ENCODE results near the gene STIL. TPM values are rescaled to one million over a fixed set of nuclear protein-coding genes. Genes with fewer than 3 reads are reported as not detected.
A peak's percentile ranks its signal among the peaks of the same experiment; 100 is the strongest.

The STIL gene
- total and polyA plus RNA-seq, 2 donors (not counting 3 experiments of a cell fraction or from before 2014, with no cell fraction given): 10.3 to 28.1 TPM

DNA sequence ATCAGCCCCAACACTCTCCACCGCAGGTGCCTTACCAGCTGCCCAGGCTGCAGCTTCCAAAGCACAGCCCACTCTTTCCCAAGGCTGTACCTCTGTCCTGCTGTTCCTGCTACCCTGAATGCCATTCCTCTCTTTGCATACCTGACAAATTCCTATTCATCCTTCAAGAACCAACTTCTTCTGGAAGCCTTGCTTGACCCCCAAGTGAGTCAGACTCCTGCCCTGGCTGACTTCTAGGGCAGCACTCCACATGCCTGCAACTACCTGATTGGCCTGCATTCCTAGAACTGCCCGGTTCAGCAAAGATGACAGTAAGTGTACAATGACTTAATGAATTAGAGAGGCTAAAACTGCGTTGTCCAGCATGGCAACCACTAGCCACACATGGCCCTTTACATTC is 103.3 kb downstream of the STIL start:
- H3K9me1 ChIP-seq (replicated peaks; ENCODE audit: control insufficient read depth, extremely low read depth, insufficient read depth, low read length): no peaks in the 10 kb centered on the region
- ChIA-PET POLR2A (no interaction called here), CTCF (interaction anchor here (0.9 to 4.6 kb wide), 7 partner anchors 8 to 52 kb away, joined by 3 to 34 read pairs (median 5); no protein-coding TSS in a partner anchor)
- FAIRE-seq (no peak), DNase-seq (ENCODE audit: low read depth, low spot score) (peak; percentile 24)
- no peak overlapping the region for H3K9ac ChIP-seq (replicated peaks; ENCODE audit: extremely low read depth, insufficient read depth, low read length)
- H3K27me3 ChIP-seq (ENCODE audit: control insufficient read depth in 2 of 2, insufficient read depth in 2 of 2, low read length in 2 of 2): no peaks in the 10 kb centered on the region
- H3K27ac ChIP-seq (ENCODE audit: insufficient read depth, low read depth, low read length): no peak overlapping the region
- no peaks in the 10 kb centered on the region for H3K36me3 ChIP-seq (ENCODE audit: control insufficient read depth in 2 of 2, extremely low read depth in 1 of 2, insufficient read depth in 2 of 2, low read length in 2 of 2)
- H3K9me3 ChIP-seq (replicated peaks; ENCODE audit: control insufficient read depth, insufficient read depth, low read length): no peaks in the 10 kb centered on the region
- intact Hi-C loops (cut with micrococcal nuclease): no loop called here
- dilution Hi-C loops (cut with MboI; ENCODE audit: extremely low pct_ligation_motif_present, low sequenced_read_pairs): no loop called here
- H3K4me1 ChIP-seq (ENCODE audit: control insufficient read depth, extremely low read depth, insufficient read depth, low read length): peaks cover 51% of the 10 kb centered on the region
- H2AFZ ChIP-seq (ENCODE audit: low read depth, low read length): no peak overlapping the region
- H3K79me2 ChIP-seq (ENCODE audit: control insufficient read depth, insufficient read depth, low read length): no peaks in the 10 kb centered on the region
- no peak overlapping the region for H3K4me3 ChIP-seq (replicated peaks in 1 of 3; ENCODE audit: insufficient read depth in 1 of 3, low read depth in 1 of 3, low read length in 3 of 3)
- H4K20me1 ChIP-seq (replicated peaks; ENCODE audit: control insufficient read depth, extremely low read depth, insufficient read depth, low read length): no peaks in the 10 kb centered on the region
- no peak for TF ChIP-seq EZH2 (IDR thresholded peaks at IDR 0.05; ENCODE audit: borderline replicate concordance, low read depth, low read length, severe bottlenecking)
- no peak for TF ChIP-seq GATA2 (IDR thresholded peaks at IDR 0.05; ENCODE audit: insufficient read depth, insufficient read length, low read depth, low read length)
- TF ChIP-seq, protein P1, sequence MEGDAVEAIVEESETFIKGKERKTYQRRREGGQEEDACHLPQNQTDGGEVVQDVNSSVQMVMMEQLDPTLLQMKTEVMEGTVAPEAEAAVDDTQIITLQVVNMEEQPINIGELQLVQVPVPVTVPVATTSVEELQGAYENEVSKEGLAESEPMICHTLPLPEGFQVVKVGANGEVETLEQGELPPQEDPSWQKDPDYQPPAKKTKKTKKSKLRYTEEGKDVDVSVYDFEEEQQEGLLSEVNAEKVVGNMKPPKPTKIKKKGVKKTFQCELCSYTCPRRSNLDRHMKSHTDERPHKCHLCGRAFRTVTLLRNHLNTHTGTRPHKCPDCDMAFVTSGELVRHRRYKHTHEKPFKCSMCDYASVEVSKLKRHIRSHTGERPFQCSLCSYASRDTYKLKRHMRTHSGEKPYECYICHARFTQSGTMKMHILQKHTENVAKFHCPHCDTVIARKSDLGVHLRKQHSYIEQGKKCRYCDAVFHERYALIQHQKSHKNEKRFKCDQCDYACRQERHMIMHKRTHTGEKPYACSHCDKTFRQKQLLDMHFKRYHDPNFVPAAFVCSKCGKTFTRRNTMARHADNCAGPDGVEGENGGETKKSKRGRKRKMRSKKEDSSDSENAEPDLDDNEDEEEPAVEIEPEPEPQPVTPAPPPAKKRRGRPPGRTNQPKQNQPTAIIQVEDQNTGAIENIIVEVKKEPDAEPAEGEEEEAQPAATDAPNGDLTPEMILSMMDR (IDR thresholded peaks at IDR 0.05; ENCODE audit: extremely low read depth in 1 of 2, insufficient read depth in 1 of 2, low read depth in 1 of 2, low read length in 2 of 2): no peak
- no peak for TF ChIP-seq POLR2A (IDR thresholded peaks at IDR 0.05; ENCODE audit: low read depth, low read length)
- TF ChIP-seq, protein P2, sequence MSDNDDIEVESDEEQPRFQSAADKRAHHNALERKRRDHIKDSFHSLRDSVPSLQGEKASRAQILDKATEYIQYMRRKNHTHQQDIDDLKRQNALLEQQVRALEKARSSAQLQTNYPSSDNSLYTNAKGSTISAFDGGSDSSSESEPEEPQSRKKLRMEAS (IDR thresholded peaks at IDR 0.05; ENCODE audit: insufficient read depth, insufficient read length): no peak
- no peak for TF ChIP-seq POLR2AphosphoS5 (IDR thresholded peaks at IDR 0.05; ENCODE audit: insufficient read depth, low read depth, low read length)
- no peak for TF ChIP-seq FOS (IDR thresholded peaks at IDR 0.05; ENCODE audit: borderline replicate concordance, insufficient read depth, low read length)
- no peak for TF ChIP-seq MYC (IDR thresholded peaks at IDR 0.05; ENCODE audit: low read depth, low read length)
- no peak for TF ChIP-seq JUN (IDR thresholded peaks at IDR 0.05; ENCODE audit: borderline replicate concordance, insufficient read depth, insufficient read length, low read depth)
- BruUV-seq (replicated peaks): no TSS peak
- no peak overlapping the region for H3K4me2 ChIP-seq (ENCODE audit: insufficient read depth, low read length)
